Uterus (tissue), 4 donors: ENCODE results near the gene RPS6KC1. TPM values are rescaled to one million over a fixed set of nuclear protein-coding genes. Genes with fewer than 3 reads are reported as not detected.

Experiments
- DNase-seq, 2 donors: peaks; one replicate each; pipeline ENCODE4 v3.0.0-alpha.2; 2019 to 2020
- H3K27ac ChIP-seq, 2 donors: fragments of 200-600 bp; sonication (generic); 1 replicate in 1 of 2; 2 replicates in 1 of 2; pipeline ENCODE4 v1.5.1; 2016 to 2018
- H3K27me3 ChIP-seq, 2 donors: fragments of 200-600 bp; sonication (generic); one replicate each; pipeline ENCODE4 v1.5.1; 2018 to 2019; ENCODE audit warnings: control low read depth in 1 of 2
- H3K36me3 ChIP-seq, 2 donors: fragments of 200-600 bp; sonication (generic); one replicate each; pipeline ENCODE4 v1.5.1; 2019; ENCODE audit warnings: control low read depth in 1 of 2
- H3K4me1 ChIP-seq, 2 donors: fragments of 200-600 bp; sonication (generic); one replicate each; pipeline ENCODE4 v1.5.1; 2018 to 2019; ENCODE audit warnings: control low read depth in 1 of 2
- H3K4me3 ChIP-seq, 2 donors: fragments of 200-600 bp; sonication (generic); 1 replicate in 1 of 2; 2 replicates in 1 of 2; pipeline ENCODE4 v1.5.1; 2018 to 2019; ENCODE audit warnings: mild to moderate bottlenecking in 1 of 2
- H3K9me3 ChIP-seq, 2 donors: fragments of 200-600 bp; sonication (generic); one replicate each; pipeline ENCODE4 v1.5.1; 2019; ENCODE audit warnings: control low read depth in 1 of 2
- POLR2A ChIP-seq, 2 donors: fragments of 450-650 bp; IDR thresholded peaks; one replicate each; pipeline ENCODE4 v1.6.1; 2016; ENCODE audit warnings: antibody characterized with exemption in 2 of 2, mild to moderate bottlenecking in 1 of 2, moderate library complexity in 1 of 2
- intact Hi-C: fragments of 100-400 bp; cut with DNase I; formaldehyde crosslinking; loops from one replicate; pipeline ENCODE4 v1.15.1; 2023; ENCODE audit warnings: low total_unique reads
- total RNA-seq, 4 donors: library from RNA; depleted of rRNA in 3 of 4; stranded (reverse); fragments of >200 nt in 3 of 4; gene quantifications; one replicate each; pipeline versions ENCODE4 v1.1.0 to v1.2.4, GENCODE V29; 2014 to 2023
- TF ChIP-seq, protein P1 (sequence below), 4 experiments: fragments of 200-600 bp in 2 of 4; fragments of 450-650 bp in 2 of 4; sonication (generic) in 2 of 4; IDR thresholded peaks; one replicate each; pipeline ENCODE4 v1.5.1; 2016 to 2019; ENCODE audit warnings: antibody characterized with exemption in 4 of 4, mild to moderate bottlenecking in 2 of 4, moderate library complexity in 1 of 4
- donor health status: DM: yes; HTN: yes; CAD: no.

RPS6KC1 gene
- total RNA-seq, 4 donors from 2014 or later = 9.2 to 64.2 (median 22.3) TPM

DNA sequence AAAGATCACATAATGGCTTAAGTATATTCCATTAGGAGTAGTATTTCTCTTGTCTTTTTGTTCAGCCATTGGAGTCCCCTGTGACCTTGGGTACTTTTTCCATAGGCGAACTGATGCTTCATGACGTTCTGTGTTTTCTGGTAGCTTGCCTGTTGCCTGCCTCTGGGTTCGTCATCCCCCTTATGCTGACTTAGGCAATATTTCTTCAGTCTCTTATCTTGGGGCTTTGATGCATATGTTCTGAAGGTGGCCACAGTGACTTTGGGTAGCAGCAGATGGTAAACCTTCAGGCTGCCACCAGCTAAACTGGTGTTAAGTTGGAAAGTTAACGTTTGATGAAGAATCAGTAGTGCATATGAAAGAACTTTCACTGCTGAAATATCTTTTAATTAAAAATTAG lies 170.2 kb downstream of the RPS6KC1 start:
- Histone ChIP-seq H3K27ac (no peak overlapping the region), H3K36me3 (no peaks in the 10 kb centered on the region), H3K27me3 (no peaks in the 10 kb centered on the region), H3K9me3 (no peaks in the 10 kb centered on the region), H3K4me1 (no peaks in the 10 kb centered on the region), H3K4me3 (no peak overlapping the region)
- no peak for DNase-seq
- no peak for TF ChIP-seq POLR2A (IDR thresholded peaks at IDR 0.05)
- TF ChIP-seq, protein P1, sequence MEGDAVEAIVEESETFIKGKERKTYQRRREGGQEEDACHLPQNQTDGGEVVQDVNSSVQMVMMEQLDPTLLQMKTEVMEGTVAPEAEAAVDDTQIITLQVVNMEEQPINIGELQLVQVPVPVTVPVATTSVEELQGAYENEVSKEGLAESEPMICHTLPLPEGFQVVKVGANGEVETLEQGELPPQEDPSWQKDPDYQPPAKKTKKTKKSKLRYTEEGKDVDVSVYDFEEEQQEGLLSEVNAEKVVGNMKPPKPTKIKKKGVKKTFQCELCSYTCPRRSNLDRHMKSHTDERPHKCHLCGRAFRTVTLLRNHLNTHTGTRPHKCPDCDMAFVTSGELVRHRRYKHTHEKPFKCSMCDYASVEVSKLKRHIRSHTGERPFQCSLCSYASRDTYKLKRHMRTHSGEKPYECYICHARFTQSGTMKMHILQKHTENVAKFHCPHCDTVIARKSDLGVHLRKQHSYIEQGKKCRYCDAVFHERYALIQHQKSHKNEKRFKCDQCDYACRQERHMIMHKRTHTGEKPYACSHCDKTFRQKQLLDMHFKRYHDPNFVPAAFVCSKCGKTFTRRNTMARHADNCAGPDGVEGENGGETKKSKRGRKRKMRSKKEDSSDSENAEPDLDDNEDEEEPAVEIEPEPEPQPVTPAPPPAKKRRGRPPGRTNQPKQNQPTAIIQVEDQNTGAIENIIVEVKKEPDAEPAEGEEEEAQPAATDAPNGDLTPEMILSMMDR (IDR thresholded peaks at IDR 0.05) = no peak
- intact Hi-C loops = no loop called here

DNA sequence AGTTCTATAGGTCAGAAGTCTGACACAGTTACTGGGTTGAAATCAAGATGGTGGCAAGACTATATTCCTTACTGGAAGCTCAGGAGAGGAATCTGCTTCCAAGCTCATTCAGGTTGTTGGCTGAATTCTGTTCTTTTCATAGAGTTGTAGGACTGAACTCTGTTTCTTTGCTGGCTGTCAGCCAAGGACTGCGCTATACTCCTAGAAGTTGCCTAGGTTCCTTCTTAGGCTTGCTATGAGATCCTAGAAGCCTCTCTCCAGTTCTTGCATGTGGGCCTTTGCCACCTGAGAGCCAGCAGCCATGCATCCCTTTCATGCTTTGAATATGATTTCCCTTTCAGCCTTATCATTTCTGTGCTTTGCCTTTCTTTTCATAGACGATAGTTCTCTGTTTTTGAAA lies 176.4 kb downstream of the RPS6KC1 start:
- intact Hi-C loops = no loop called here
- Histone ChIP-seq H3K36me3 (no peaks in the 10 kb centered on the region), H3K27me3 (no peaks in the 10 kb centered on the region), H3K27ac (no peak overlapping the region), H3K4me1 (no peaks in the 10 kb centered on the region), H3K9me3 (no peaks in the 10 kb centered on the region), H3K4me3 (no peak overlapping the region)
- TF ChIP-seq, protein P1 (IDR thresholded peaks at IDR 0.05) = no peak
- no peak for TF ChIP-seq POLR2A (IDR thresholded peaks at IDR 0.05)
- DNase-seq = no peak

DNA sequence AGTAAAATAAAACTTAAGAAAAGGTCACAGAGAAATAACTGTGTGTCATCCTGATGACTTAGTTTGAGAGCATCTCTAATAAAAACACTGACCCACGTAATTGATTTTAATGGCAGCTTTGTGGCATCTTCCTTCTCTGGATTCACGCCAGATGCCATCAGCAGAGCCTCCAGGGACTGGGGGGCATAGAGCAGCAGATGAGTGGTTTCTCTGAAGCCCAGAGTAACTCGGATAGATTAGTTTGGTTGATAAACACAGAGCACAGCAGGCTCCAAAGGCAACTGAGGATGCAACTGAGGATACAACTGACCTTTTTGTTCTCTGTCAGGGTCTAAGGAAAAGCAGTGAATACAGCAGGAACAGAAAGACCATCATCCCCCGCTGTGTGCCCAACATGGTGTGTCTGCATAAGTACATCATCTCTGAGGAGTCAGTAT lies 180.8 kb downstream of the RPS6KC1 start:
- H3K4me1 ChIP-seq = no peaks in the 10 kb centered on the region
- H3K27ac ChIP-seq = no peak overlapping the region
- no peaks in the 10 kb centered on the region for H3K27me3 ChIP-seq
- DNase-seq = no peak
- TF ChIP-seq POLR2A (IDR thresholded peaks at IDR 0.05) = no peak
- TF ChIP-seq, protein P1 (IDR thresholded peaks at IDR 0.05) = no peak
- no peaks in the 10 kb centered on the region for H3K9me3 ChIP-seq
- no peak overlapping the region for H3K4me3 ChIP-seq
- intact Hi-C loops = no loop called here
- H3K36me3 ChIP-seq = no peaks in the 10 kb centered on the region

DNA sequence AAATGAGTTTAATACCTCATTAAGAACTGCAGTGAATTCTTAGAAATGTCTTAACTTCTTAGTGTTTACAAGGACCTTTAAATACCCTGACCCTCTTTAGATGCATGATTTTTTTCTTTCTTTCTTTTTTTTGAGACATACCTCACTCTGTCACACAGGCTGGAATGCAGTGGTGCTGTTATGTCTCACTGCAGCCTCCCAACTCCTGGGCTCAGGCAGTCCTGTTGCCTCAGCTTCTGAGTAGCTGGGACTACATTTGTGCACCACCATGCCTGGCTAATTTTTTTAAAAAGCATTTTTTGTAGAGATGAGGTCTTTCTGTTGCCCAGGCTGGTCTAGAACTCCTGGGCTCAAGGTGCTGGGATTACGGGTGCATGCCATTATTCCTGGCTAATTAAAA lies 191.8 kb downstream of the RPS6KC1 start:
- H3K36me3 ChIP-seq = no peaks in the 10 kb centered on the region
- intact Hi-C loops = no loop called here
- no peaks in the 10 kb centered on the region for H3K9me3 ChIP-seq

DNA sequence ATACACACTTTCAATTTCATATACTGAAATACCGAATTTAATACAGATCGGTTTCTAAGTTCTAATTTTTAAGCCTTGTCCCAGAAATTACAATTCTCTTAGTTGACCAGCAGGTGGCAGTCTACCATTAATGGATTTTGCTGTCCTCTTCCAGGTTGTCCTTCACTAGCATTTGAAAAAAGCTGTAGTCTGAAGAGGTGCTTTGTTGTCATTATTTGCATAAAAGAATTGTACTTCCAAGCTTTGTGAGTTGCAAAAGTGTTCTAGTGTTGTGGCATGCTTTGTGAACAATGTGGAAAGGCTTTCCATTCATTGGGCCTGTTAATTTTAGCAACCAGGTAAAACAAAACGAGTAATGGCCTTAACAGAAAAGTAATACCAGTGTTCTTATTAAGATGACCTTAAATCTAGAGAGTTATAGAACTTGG lies 193.6 kb downstream of the RPS6KC1 start:
- H3K36me3 ChIP-seq = no peaks in the 10 kb centered on the region
- no peaks in the 10 kb centered on the region for H3K4me1 ChIP-seq
- intact Hi-C loops = no loop called here
- H3K9me3 ChIP-seq = no peaks in the 10 kb centered on the region
- no peak overlapping the region for H3K4me3 ChIP-seq
- DNase-seq = no peak
- H3K27ac ChIP-seq = no peak overlapping the region
- TF ChIP-seq, protein P1 (IDR thresholded peaks at IDR 0.05) = peak; percentile 50 to 66 (median 62)
- TF ChIP-seq POLR2A (IDR thresholded peaks at IDR 0.05) = no peak
- no peaks in the 10 kb centered on the region for H3K27me3 ChIP-seq

More for the DNA sequence above, 191.8 kb downstream of the RPS6KC1 start:
- Histone ChIP-seq H3K4me3 (no peak overlapping the region), H3K27ac (no peak overlapping the region), H3K4me1 (no peaks in the 10 kb centered on the region), H3K27me3 (no peaks in the 10 kb centered on the region)
- TF ChIP-seq, protein P1 (IDR thresholded peaks at IDR 0.05) = no peak
- no peak for TF ChIP-seq POLR2A (IDR thresholded peaks at IDR 0.05)
- no peak for DNase-seq
